ENCODE data around the gene EPHA2.
A peak's percentile ranks its signal among the peaks of the same experiment; 100 is the strongest.
"Not testable (repeated sequence)": the region's sequence is repeated elsewhere in the genome, so short reads cannot be mapped to it uniquely, and the experiment has no call there.

Gene EPHA2

DNA sequence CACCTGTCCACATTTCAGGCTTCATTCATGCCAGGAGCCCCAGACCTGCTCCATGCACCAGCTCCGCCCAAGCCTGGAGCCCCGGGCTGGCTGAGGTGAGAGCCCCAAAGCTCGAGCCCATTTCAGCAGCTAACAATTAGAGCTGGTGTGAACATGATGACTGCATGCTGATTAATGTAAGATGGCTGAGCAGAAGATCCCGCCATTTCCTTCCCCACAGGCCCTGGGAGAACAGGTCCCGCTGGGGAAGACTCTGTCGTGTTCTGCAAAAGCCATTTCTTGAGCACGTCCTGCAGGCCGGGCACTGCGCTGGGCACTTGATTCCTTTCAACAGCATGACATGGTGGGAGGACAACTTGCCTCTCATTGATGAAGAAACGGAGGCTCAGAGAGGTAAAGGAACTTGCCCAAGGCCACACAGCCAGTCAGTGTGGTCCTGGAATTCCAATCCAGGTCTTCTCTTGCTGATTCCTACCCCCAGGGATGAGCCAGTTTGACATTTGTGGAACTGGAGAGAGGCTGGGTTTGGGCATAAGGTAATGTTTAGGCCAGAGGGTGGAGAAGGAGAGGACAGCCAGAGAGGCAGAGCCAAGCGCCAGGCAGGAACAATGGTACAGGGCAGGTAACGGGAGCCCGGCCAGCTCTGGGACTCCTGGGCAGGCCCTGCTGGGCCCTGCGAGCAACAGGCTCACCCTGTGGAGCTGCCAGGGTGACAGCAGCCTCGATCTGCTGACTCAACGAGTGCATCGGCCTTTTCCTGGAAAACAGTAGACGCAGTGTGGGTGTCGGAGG lies 28.1 kb upstream of the EPHA2 start:
- DNase-seq: no peak

DNA sequence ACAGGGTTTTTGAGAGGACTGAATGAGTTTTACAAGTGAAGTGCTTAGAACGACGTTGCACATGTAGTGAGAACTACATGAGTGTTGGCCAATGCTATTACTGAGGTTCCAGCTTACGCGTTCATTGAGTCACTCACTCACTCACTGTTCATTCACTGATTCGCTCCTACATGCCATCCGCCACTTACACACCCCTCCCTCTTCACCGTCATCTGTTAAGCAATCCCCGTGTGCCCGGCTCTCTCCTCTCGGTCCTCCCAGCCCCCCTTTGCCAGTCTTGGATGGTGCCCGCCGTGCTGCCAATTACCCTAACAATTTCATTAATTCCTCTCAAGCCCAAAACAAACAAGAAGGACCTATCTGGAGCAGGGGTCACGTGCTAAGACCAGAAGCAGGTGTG lies 27.3 kb upstream of the EPHA2 start:
- DNase-seq: peak; percentile 90

DNA sequence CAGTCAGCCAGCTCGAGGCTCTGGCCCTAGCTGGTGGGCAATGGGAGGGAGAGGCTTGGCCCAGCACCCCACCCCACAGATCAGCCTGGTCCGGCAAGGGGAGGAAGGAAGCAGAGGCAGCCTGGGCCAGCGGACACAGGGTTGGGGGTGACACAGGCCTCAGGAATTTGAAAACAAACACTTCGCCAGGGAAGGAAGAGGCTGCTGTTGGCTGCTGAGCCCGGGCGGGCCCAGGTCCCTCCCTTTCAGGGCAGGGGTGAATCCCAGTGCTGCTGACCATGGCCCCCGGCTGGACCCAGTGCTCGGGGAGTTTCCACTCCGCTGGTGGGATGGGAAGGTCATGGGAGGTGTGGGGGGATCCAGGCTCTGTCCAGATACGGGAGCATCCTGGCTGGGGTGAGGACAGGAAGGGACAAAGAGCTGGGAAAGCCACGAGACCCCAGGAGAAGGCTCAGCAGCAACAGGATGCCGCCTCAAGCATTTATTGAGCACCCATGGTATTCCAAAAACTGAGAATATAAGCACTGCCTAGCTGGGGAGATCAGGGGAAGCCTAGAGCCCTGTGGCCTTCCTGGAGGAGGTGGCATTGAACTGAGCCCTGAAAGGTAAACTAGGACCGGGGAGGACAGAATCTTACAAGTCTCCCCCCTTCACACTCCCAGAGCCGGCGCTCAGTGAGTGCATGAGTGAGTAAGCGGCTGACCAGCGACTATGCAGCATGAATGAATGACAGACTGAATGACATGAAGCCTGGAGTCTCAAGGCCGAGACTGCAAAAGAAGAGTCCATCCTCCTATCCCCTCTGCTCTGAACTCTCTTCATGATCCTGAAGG lies 26.2 kb upstream of the EPHA2 start:
- peak; percentile 95 for DNase-seq

DNA sequence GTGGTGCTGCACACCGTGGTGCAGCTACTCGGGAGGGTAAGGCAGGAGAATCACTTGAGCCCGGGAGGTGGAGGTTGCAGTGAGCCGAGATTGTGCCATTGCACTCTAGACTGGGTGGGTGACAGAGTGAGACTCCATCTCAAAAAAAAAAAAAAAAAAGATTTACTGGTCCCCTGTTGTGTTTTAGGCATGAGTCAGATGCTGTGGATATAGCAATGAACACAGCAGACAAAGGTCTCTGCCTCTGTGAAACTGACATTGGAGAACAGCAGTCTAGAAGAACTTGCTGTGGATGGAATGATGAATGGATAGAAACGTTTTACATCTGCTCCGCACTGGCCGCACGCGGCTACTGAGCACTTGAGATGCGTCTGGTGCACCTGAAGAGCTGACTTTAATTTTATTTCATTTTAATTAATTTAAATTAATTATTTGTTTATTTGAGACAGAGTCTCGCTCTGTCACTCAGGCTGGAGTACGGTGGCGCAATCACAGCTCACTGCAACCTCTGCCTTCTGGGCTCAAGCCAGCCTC lies 24.5 kb upstream of the EPHA2 start:
- peak; percentile 25 for DNase-seq

DNA sequence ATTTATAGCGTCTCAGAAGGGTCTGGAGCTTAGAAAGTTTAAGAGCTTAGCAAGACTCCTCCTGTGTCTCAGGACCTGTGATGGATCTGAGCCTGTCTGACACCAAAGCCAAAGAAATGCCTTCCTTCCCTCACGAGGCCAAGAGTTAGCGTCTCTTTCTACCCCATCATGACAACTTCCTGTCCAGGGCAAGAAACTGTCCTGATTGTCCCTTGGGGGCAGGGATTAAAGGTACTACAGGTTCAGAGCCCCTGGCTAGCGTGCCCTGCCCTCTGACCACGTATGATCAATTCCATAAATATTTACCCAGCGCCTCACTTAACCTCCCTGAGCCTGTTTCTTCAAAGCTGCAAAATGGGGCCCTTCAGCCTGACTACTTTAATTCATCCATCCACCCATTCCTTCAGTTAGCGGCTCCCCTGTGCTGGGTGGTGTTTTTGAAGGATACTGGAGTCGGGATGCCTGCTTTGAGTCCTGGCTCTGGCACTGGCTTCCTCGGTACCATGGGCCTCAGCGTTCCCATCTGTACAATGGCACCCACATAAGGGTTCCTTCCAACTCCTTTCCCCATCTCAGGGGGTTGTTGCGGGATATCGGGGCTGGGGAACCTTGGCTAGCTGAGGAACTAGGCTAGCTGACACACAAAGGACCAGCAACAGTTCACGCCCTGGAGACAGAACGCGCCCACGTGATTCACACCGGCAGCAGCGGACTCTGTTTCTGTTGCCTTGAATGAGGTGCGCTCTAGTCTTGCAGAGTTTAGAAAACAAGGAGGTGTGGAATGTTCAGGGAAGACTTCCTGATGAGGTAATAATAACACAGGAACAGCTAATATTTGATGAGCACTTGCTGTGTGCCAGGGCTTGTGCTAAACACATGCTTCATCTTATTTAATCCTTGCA lies 23.0 kb upstream of the EPHA2 start:
- DNase-seq: peak; percentile 11

DNA sequence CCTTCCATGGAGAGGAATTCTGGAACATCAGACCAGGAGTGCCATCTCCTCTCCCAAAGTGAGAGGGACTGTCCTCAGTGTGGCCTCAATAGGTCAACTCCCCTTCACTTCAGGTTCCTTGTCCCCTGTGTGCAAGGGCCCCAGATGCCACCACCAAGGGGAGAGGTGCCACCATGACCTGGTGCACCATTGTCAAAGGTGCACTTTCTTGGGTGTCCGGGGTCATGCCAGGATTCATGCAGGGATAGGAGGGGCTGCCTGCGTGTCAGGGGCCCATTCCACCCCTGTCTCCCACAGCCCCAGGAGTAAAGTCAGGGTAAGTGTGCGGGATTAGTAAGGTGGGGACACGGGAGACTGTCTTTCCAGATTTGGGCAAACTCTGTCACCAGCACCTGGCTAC lies 21.4 kb upstream of the EPHA2 start:
- DNase-seq: no peak

DNA sequence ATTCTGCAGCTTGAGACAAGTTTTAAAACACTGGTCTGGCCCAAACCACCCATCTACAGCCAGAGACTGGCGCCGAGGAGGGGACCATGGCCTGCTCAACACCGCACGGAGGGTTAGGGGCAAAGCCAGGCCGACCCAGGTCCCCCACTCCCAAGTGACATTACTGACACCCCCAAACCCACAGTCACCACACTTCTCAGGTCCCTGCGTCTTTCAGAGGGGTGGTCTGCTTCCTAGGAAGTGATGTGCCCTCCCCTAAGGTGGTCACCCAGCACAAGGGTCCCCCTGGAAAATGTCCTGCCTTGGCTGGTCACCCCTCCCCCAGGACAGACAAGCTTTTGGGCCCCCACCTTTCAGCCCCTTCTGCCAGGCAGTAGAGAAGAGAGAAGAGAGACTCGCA lies 20.8 kb upstream of the EPHA2 start:
- no peak for DNase-seq

DNA sequence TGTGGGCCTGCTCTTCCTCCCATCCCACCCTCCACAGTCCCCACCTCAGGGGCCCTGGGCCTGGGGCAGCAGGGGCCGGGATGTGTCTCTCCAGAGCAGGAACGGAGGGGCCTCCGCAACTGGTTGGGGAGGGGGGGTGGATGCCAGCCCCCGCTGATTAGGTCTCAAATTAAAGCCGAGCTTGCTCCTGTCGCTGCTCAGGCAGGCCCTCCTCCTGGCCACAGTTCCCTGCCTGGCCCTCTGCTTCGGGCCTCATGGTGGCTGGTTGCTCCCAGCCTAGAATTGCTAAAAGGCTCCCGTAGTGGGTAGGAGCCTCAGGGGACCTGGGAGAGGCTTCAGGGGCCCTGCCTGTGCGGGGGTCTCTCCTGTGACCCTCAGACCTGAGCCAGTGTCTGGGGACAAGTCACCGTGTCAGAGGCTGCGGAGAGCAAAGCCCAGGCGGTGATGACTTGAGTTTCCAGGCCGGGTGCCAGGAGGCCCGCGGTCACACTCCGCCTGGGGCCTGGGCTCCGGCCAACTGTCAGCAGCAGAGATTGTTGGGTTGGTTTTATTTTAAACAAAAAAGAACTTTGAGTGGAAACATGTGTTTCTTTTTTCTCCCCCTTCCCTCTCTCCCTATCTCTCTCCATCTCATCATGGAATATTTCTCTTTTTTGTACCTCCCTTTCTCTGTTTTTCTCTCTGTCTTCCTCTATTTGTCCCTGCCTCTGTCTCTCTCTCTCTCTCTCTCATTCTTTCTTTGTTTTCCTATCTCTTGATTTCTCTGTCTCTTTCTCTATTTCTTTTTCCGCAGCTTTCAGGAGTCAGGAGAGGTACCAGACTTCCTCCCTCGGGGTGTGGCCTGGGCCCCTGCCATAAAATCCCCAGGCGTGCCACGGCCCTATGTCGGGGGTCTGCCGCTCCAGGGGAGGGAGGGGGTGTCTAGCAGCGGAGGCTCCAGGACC lies 20.0 kb upstream of the EPHA2 start:
- peak; percentile 93 for DNase-seq

DNA sequence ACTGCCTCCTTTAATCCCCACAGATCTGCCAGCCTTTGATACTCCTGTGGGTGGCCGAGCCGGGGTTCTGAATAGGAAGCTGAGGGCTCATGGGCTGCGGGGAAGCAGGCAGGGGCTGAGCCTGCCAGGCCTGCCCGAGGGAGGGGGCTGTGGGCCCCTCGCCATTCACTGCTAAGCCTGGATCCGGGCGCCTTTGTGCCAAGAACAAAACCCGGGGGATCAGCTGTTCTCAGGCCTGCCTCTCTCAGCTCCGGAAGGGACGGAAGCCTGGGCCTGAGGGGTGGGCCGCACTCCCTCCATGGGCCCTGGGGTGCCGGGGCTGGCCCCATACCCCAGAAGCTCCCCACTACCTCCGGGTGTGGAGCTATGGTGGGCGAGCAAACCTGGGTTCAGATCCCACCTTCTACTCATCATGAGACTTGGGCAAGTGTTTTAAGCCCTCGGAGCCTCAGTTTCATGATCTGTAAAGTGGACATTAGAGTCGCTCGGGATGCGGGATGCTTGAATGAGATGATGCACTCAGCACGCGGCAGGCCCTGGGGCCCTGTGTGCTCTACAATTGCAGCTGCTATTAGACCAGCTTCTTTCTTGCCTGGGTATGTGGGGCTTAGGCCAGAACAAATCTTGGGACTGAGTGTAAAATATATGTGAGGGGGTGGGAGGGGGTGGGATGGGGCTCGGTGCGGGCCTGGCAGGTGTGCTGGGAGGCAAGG lies 19.2 kb upstream of the EPHA2 start:
- DNase-seq: no peak

DNA sequence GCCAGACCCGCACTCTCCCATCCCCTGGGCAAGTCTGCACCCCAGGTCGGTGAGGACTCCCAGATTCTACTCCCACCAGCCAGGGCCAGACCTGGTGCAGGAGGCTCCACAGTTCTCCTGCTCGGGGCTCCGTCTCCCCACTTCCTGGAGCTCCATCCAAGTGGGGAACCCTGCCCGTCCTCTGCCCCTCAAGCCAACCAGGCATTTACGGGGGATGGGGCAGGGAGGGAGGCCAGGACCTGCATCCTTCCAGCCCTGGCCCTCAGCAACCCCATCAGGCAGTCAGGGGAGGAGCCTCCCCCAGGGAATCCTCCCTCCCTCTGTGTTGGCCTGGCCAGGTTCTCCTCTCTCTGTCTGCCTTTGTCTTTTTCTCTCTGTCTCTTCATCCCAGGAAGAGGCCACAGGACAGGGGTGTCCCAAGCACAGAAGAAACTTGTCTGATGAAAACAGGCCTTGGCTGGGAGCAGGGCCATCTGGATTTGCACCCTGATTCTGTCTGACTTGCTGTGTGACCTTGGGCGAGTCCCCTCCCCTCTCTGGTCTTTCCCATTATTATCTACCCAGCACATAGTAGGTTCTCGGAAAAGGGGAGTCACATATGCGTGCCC lies 18.5 kb upstream of the EPHA2 start:
- no peak for DNase-seq

DNA sequence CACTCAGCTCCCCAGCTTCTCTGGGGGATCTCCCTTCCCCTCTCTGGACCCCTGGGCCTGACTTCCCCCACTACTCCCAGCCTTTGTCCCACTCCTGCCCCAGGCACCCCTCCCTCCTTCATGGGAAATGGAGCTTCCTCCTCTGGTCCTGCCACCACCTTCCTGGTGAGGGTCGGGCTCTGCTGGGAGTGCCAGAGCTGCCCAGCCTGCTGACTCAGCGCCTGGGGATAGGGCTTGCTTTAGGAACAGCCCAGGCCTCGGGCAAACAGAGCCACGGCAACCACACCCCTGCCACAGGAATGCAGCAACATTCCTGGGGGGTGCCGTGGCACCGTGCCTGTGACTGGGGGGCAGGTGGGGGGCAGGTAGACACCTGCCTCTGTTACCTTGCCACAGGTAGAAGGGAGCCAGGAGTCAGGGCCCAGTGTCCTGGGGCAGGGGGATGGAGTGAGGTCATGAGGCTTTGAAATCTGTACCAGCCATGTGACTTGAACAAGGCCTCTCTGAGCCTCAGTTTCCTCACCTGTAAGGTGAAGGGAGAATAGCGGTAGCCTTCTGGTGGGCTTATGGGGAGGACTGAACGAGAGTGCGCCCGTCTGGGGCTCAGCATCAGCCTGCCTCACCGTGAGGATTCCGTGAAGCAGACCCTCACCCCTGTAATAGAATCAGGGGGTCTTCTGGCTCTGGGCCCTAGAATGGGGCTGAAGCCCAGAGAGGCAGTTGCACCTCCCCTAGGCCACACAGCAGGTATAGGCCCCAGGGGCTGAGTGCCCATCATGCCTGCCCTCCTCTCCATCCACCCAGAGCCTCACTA lies 17.8 kb upstream of the EPHA2 start:
- DNase-seq: peak; percentile 55

DNA sequence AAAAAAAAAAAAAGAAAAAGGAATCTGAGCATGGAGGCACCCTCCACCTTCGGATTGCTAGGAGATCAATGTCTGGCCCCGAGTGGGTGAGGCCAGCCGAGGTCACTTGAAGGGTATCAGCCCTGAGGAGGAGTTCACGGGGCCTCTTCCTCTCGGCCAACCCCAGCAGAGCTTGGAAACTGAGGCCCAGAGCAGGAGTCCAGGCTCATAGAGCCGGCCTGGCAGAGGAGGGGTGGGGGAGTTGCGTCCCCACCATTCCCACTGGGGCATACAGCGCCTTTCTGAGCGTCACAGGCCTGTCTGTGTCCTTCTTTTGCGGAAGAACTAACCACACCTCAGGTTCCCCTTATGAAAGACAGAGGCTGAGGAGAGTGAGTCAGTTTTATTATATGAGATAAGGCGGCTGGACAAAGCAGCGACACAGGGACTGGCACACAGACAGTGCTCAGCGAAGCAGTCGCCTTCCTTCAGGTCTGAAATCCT lies 17.1 kb upstream of the EPHA2 start:
- DNase-seq: no peak

DNA sequence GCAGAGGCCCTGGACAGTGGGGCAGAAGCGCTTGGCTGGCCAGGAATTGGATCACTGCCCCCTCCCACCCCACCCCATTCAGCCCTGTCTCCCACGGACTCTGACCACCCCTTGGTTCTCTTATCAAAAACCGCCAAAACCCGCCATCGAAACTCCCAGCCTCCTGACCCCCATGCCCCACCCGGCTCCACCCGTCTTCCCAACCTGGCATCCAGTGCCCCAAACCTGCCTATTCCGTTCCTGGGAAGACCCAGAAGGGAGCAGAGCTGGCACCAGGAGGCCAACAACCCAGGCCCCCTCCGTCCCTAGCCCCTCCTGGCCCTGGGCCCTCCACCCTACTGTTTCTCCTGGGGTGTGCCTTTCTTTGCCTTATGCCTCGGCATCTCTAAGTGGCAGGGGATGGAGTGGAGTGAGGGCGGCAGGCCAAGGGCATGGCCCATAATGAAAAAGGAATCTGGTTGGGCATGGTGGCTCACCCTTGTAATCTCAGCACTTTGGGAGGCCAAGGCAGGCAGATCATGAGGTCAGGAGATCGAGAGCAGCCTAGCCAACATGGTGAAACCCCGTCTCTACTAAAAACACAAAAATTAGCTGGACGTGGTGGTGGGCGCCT lies 16.5 kb upstream of the EPHA2 start:
- DNase-seq: no peak

DNA sequence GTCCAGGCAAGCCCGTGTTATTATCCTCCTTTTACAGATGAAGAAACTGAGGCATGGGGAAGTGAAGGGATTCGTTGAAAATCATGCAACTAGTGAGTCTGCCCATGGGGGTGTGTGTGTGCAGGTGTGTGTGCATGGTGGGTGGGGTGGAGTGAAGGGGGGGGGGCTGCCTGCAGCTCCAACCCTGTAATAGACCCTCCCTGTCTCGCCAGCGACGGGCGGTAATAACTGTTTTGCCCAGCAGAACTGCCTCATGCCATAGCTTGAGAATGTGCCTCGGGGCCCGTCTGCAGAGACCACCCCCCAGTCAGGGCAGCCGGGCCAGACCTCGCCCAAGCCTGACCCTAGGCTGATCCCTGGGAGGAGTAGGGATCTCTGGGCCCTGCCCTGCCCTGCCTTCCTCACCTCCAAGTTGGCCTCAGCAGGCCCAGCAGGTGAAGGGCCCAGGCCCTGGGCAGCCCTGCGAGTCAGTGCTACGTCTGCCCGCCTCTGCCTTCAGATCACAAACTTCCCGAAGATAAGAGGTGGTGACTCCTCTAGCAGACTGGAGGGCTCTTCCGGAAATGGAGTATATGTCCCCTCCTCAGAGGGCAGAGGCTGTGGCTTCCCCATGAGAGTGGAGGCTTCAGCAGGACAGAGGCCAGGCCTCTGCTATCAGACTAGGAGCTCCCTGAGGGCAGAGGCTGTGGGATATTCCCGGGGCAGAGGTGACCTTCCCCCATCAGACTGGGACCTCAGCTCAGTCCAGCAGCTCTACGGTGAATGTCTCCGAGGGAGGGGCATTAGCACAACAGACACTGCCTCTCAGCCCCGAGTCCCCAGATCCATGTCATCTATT lies 15.7 kb upstream of the EPHA2 start:
- no peak for DNase-seq

DNA sequence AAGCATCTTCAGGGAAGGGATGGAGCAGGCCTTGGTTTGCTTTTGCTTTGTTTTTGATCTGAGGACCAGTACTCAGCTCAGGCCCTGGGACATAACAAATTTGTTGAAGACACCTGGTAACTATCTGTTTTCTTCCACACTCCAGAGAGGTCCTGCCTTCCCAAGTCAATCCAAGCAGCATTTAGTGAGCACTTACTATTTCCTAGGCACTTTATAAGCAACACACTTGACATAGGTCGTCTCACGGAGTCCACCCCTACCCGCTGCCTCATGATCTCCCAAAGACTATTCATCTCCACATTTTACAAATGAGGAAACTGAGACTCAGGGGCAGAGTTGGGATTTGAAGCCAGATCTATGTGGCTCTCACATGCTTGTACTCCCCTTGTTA lies 14.4 kb upstream of the EPHA2 start:
- no peak for DNase-seq

DNA sequence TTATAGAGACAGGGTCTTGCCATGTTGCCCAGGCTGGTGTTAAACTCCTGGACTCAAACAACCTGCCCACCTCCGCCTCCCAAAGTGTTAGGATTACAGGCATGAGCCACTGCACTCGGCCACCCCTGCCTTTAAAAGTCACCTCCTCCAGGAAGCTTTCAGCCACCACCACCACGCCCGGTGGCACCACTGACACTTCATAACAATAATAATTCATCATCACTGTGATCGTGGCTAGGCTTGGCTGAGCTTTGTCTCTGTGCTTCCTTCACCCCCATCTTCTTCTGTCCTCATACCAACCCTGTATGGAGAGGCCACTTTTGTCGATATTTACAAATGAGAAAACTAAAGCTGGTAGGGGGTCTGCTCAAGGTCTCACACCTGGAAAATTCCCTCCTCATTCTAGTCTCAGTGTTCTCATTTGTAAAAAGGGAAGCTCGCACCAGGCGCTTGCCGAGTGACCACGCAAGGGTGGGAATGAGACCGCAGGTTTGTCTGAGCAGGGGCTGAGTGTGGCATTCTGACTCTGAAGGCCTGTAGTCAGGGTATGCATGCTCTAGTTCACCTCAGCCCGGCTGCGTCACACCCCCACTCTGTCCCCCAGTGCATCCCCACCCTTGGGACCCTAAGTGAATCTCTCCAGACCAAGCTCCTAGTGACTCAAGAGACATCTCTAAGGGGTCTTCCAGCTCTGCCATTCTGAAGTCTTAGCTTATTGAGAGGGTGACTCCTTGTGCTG lies 12.9 kb upstream of the EPHA2 start:
- no peak for DNase-seq

DNA sequence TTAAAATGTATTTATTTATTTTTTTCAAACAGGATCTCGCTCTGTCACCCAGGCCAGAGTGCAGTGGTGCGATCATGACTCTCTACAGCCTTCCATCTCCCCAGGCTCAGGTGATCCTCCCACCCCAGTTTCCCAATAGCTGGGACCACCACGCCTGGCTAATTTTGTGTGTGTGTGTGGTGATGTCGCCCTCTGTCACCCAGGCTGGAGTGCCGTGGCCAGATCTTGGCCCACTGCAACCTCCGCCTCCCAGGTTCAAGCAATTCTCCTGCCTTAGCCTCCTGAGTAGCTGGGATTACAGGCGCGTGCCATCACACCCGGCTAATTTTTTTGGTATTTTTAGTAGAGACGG lies 12.3 kb upstream of the EPHA2 start:
- DNase-seq: not testable (repeated sequence)

Data from HCEC 1CT (cell line).